Fibroblast of mammary gland (primary cell): ENCODE data around the gene ZNF507.
"Not testable (repeated sequence)": the region's sequence is repeated elsewhere in the genome, so short reads cannot be mapped to it uniquely, and the experiment has no call there.

Experiments
- DNase-seq: peaks from one replicate; pipeline ENCODE4 v3.0.0-alpha.2; 2010; ENCODE audit warnings: low read depth
- H3K4me3 ChIP-seq: 2 replicates; pipeline ENCODE4 v1.5.1; 2011; ENCODE audit warnings: low read depth, mild to moderate bottlenecking, low read length, moderate library complexity; ENCODE audit not compliant: control insufficient read depth
- TF ChIP-seq, protein P1 (sequence below): conservative IDR thresholded peaks from 2 replicates; pipeline ENCODE4 v1.5.1; 2011; ENCODE audit warnings: low read depth, low read length, inconsistent platforms; ENCODE audit not compliant: control insufficient read depth, insufficient read depth

The ZNF507 gene

DNA sequence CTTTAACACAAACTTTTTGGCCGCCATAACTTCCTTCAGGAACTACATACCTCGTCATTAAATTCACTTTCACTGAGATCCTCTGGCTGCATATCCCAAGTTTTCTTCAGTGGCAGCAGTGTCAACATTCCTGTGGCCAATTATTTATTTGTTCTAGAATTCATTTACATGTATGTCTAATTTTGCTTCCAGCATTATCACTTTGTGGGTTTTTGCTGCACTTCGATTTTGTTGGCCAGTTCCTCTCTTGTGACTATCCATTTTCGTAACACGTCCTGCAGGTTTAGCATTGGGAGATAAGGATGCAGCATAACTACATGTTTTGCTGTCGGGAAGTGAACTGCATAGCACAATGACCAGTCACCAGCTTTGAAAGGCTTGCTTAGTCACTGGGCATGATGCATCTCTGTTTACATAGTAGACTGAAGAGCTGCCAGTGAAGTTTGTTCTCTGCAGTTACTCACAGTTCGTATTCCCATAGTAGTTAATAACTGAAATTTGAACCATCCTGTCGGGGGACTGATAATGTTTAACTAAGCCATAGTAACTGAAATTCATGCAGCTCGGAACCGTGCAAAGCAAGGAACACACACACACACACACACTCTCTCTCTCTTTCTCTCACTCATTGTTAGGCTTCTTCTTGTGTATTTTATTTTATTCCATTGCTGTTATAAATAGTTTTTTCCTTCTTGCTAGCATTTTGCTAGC, 28.3 kb downstream of the ZNF507 start:
- peak; percentile 99 for DNase-seq
- H3K4me3 ChIP-seq, result no peak overlapping the region
- TF ChIP-seq, protein P1, sequence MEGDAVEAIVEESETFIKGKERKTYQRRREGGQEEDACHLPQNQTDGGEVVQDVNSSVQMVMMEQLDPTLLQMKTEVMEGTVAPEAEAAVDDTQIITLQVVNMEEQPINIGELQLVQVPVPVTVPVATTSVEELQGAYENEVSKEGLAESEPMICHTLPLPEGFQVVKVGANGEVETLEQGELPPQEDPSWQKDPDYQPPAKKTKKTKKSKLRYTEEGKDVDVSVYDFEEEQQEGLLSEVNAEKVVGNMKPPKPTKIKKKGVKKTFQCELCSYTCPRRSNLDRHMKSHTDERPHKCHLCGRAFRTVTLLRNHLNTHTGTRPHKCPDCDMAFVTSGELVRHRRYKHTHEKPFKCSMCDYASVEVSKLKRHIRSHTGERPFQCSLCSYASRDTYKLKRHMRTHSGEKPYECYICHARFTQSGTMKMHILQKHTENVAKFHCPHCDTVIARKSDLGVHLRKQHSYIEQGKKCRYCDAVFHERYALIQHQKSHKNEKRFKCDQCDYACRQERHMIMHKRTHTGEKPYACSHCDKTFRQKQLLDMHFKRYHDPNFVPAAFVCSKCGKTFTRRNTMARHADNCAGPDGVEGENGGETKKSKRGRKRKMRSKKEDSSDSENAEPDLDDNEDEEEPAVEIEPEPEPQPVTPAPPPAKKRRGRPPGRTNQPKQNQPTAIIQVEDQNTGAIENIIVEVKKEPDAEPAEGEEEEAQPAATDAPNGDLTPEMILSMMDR, result no peak

DNA sequence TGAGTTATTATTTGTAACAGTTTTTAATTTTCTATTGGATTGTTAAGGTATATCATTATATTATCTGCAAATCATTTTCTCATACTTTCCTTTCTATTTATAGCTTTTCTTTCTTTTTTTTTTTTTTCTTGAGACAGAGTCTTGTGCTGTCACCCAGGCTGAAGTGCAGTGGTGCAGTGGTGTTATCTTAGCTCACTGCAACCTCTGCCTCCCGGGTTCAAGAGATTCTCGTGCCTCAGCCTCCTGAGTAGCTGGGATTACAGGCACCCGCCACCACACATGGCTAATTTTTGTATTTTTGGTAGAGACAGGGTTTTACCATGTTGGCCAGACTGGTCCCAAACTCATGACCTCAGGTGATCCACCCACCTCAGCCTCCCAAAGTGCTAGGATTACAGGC, 29.0 kb downstream of the ZNF507 start:
- not testable (repeated sequence) for DNase-seq, H3K4me3 ChIP-seq

DNA sequence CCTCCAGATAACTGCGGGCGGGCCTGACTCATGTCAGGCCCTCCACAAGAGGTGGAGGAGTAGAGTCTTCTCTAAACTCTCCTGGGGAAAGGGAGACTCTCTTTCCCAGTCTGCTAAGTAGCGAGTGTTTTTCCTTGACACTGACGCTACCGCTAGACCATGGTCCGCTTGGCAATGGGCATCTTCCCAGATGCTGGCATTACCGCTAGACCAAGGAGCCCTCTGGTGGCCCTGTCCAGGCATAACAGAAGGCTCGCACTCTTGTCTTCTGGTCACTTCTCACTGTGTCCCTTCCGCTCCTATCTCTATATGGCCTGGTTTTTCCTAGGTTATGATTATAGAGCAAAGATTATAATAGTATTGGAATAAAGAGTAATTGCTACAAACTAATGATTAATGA, 31.7 kb downstream of the ZNF507 start:
- not testable (repeated sequence) for H3K4me3 ChIP-seq, DNase-seq
- TF ChIP-seq, protein P1, result peak; percentile 36

DNA sequence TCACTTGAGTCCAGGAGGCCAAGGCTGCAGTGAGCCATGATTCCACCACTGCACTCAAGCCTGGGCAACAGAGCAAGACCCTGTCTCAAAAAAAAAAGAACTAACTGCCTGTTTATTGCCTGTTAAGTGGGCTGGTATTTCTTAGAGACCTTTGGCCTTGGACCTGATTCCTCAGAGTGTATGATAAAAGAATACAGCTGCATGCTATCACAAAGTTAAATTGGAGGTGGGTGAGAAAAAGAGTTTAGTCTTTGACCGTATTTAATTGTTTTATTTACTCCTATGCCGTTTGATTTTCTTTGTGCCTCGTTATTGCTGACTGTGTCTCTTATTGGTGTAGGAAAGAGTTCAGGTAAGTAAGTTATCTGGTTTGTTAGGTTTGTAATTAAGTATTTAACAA, 34.9 kb downstream of the ZNF507 start:
- TF ChIP-seq, protein P1, result no peak
- DNase-seq, result no peak
- H3K4me3 ChIP-seq, result no peak overlapping the region

DNA sequence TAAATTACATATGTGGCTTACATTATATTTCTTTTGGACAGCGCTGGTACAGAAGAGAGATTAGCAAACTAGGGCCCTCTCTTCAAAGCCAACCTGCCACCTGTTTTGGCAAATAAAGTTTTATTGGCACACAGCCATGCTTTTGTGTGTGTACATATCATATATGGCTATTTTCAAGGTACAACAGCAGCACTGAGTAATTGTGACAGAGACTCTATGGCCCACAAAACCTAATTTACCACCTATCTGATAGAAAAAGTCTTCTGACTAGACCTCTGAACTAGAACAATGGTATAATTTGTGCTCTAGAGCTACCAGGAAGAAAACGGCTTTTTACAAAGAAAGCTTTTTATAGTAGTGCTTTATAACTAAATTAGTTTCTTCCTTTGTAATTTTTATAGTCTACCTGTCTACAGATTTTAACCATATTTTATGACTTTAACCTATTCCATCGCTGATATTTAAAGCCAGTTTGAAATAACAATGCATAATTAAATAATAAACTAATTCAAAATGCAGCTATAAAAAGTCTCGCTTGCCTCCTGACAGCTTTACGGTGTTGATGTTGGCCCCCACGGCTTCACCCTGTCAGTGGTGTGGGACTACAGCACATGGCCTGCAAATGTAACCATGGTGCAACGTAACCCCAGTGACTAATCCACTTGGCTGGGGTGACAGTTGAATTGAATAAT, 42.4 kb downstream of the ZNF507 start:
- DNase-seq, result peak; percentile 85
- TF ChIP-seq, protein P1, result no peak

DNA sequence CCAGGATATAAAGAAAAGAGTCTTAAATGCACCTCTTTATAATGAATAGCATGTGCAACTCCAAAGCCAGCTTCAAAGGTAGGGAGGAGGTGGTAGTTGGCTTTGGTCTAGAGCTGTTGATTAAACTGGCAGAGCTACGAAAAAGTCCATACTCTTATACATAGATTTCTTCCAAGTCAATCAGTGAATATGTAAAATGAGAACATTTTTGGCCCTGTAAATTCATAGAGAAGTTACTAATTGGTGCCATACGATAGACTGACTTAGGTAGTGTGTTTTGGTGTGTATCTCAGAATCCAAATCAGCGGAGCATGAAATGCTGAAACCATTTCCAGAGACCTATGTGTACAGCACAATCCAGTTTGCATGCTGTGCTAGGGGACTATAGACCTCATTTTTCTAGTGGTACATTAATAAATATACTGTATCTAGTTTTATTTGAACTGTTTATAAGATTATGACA, 43.0 kb downstream of the ZNF507 start:
- TF ChIP-seq, protein P1, result no peak
- peak; percentile 4 for DNase-seq
- H3K4me3 ChIP-seq, result no peak overlapping the region

More for the DNA sequence above, 42.4 kb downstream of the ZNF507 start:
- no peak overlapping the region for H3K4me3 ChIP-seq

DNA sequence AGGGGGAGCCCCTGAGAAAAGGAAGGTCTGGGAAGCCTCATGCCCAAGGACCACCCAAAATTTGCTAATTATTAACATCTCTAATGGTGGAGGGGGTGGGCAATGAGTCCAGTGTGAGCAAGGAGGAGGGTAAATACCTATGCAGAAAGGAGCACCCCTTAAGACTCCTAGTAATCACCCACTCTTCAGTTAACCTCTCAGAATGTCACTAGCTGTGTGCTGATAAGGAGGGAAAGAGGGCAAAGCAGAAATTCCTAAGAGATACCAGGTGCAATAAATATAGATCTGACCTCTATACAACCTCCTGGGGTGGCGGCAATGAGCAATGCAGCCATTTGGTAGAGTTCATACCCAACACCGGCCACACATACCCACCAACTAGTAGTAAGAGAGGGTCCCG, 47.5 kb downstream of the ZNF507 start:
- no peak overlapping the region for H3K4me3 ChIP-seq
- TF ChIP-seq, protein P1, result no peak
- no peak for DNase-seq
